ENCODE measurements around the gene CDPF1.

The CDPF1 gene, protein sequence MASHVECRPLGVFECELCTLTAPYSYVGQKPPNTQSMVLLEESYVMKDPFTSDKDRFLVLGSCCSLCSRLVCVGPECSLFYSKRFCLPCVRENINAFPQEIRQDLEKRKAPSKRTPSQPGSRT

DNA sequence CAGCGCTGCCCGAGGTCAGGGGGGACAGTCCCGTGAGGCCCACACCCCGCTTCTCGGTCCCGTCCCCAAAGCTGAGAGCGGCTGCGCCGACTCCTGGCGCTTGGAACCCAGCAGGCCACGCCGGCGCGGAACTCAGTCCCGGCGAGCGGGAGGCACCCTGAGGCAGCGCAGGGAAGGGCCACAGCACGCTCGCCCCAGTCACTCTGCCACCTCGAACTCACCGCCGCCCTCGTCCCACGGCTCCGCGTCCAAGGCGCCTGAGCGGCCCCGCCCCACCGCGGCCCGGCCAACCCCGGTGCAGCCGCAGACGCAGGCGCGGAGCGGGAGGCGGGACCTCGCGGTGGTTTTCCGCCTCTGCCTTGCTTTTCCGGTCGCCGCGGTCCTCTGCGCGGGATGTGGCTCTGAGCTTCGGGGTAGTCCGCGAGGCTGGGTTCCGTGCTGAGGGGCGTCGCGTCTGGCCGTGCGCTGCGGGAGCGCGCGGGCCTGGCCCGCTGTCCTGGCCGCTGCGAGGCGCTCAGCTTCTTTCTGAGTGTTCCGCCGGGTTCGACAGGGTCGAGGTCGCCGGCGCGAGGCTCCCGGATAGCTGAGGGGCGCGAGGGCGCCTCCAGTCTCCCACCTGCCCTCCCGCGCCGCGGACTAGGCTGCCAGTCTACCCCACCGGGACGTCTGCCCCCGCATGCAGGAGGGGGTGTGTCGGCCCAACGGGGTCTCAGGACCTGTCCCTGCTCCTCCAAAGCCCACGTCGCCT lies at the start of gene CDPF1:
TSS of gene CDPF1 (minus strand) at position 259 of the 748 bp plus-strand sequence. CDS start 2,009 bp downstream, outside the sequence.
- peak; percentile 93 for DNase-seq (ENCODE audit: low read depth)
- TF ChIP-seq, protein P1, sequence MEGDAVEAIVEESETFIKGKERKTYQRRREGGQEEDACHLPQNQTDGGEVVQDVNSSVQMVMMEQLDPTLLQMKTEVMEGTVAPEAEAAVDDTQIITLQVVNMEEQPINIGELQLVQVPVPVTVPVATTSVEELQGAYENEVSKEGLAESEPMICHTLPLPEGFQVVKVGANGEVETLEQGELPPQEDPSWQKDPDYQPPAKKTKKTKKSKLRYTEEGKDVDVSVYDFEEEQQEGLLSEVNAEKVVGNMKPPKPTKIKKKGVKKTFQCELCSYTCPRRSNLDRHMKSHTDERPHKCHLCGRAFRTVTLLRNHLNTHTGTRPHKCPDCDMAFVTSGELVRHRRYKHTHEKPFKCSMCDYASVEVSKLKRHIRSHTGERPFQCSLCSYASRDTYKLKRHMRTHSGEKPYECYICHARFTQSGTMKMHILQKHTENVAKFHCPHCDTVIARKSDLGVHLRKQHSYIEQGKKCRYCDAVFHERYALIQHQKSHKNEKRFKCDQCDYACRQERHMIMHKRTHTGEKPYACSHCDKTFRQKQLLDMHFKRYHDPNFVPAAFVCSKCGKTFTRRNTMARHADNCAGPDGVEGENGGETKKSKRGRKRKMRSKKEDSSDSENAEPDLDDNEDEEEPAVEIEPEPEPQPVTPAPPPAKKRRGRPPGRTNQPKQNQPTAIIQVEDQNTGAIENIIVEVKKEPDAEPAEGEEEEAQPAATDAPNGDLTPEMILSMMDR (IDR thresholded peaks at IDR 0.05; ENCODE audit: insufficient read depth, low read depth, low read length, missing control alignments): no peak
- peak within 1 kb of the TSS; percentile 79 for H3K4me3 ChIP-seq (ENCODE audit: low read length)

DNA sequence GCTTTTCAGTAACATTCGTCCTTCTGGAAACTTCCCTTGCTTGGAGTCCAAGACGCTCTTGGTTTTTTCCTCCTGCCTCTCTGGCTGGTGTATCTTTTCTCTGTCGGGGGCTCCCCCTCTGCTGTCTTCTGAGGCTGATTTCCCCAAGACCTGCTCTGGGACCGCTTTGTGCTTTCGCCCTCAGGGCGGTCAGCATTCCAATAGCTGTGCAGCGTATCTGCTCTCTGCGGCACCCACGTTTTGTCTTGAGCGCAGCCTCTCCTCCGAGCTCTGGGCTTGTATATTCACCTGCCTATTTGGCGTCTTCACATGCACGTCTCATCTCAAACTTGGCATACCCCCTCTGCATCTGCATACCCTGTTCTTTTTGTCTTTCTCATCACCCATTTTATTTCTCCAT lies 49.0 kb upstream of the CDPF1 start:
- no peak for DNase-seq (ENCODE audit: low read depth)
- TF ChIP-seq, protein P1 (IDR thresholded peaks at IDR 0.05; ENCODE audit: insufficient read depth, low read depth, low read length, missing control alignments): no peak
- H3K4me3 ChIP-seq (ENCODE audit: low read length): no peak overlapping the region

DNA sequence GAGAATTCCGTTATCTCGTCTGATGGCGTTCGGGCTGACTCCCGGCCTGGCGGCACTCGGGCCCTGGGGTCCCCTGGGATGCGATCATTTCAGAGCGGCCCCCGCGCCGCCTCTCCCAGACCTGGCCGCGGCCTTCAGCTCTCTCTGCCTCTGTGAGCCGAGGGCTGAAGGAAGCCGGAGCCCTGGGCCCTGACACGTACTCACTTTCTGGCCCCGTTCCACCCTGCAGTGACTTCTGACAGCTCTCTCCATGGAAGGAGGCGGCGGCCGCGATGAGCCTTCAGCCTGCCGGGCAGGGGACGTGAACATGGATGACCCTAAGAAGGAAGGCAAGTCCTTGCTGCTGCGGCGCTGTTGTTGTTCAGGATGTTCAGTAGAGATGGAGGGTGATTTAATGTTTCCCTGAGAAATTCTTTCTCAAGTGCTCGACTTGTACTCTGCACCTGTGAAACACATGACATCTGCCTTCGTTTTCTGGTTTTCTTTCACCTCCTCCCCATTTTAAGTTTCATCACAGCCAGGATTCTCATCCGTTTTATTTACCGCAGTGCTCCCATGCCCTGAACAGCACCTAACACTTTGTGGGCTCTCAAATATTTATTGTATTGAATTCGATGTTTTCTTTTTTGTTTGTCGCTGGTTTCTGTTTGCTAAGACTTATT lies 47.2 kb upstream of the CDPF1 start:
- peak overlapping the region; percentile 71 for H3K4me3 ChIP-seq (ENCODE audit: low read length)
- TF ChIP-seq, protein P1 (IDR thresholded peaks at IDR 0.05; ENCODE audit: insufficient read depth, low read depth, low read length, missing control alignments): no peak
- peak; percentile 38 for DNase-seq (ENCODE audit: low read depth)

DNA sequence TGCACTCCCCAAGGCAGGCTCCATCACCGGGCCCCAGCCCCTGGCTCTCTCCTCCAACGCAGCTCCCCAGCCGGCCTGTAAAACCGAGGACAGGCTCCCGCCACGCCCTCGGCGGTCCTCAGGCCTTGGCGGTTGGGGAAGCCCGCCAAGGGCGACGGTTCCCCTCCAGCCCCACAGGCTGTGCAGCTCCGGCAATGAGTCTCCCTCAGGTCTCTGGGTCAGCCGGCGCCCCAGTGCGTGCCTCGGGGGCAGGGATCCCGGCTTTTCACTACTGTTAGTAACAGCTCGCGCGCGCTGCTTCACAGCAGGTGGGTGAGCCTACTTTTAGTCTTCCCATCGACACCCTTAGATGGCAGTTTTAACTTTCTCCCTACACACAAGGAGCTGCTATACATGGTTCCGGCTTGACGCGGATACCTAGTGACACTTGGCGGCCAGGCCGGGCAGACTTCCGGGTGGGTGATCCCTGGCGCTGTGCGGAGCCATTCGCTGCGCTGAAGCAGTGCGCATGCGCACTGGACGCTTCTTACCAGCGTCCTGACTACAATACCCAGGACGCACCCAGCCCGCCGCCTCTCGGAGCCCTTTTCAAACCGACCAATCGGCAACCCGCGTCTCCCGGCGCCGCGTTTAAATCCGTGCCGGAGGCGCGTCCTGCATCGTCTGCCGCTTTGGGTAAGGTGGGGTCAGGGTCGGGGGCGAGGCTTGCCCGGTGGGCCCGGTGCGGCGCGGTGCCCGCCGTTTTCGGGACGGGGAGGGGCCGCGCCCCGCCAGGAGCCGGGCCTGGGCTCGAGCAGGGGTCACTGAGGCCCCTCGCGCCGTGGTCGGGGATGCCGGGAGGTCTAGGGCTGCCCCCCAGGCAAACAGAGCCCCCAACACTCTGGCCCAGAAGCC lies 46.4 kb upstream of the CDPF1 start, which contains the start of gene GTSE1:
TSS of gene GTSE1 (plus strand) at position 614 of the 894 bp plus-strand sequence. CDS start 531 bp downstream, outside the sequence.
- DNase-seq (ENCODE audit: low read depth): peak; percentile 97
- TF ChIP-seq, protein P1 (IDR thresholded peaks at IDR 0.05; ENCODE audit: insufficient read depth, low read depth, low read length, missing control alignments): peak; percentile 10
- H3K4me3 ChIP-seq (ENCODE audit: low read length): peak within 1 kb of the TSS; percentile 71

DNA sequence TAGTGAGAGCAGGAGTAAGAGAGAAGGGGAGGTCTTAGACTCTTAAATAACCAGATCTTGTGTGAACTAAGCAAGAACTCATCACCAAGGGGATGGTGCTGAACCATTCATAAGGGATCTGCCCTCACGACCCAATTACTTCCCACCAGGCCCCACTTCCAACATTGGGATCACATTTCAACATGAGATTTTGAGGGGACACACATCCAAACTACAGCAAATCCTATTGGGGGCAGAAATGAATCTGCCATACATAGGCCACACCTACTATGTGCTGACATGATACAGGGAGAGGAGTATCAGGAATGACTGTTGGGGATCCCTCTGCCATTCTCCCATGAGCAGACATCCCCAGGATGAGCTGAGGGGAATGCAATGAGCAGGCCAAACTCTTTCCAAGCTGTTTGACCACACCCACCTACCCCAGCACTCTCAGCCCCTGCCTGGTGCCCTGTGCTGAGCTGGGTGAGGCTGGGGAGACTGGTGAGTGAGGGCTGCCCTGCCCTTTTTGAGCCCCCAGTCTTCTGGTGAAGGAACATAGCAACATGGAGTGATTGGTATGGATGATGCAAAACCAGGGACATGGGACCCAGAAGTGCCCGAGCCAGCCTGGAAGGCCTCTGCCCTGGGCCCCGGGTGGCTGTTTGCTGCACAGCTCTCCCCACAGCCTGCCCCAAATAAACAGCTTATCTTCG lies 45.3 kb upstream of the CDPF1 start:
- DNase-seq (ENCODE audit: low read depth): no peak
- H3K4me3 ChIP-seq (ENCODE audit: low read length): peak overlapping the region; percentile 71
- TF ChIP-seq, protein P1 (IDR thresholded peaks at IDR 0.05; ENCODE audit: insufficient read depth, low read depth, low read length, missing control alignments): no peak

DNA sequence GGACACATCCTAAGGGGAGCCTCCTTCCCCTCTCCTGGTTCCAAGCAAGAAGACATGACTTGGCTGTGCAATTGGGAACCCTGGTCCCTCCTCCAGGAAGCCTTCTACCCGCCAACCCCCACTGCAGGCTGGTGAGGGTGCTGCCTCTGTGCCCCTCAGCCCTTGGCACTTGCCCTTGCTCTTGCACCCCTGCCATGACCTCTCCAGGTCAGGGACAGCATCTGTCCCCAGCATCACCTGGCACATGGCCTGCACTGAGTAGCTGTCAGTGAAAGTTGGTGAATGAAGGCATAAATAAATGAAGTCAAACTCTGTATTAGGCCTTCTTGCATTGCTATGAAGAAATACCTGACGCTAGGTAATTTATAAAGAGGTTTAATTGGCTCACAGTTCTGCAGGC lies 44.7 kb upstream of the CDPF1 start:
- DNase-seq (ENCODE audit: low read depth): no peak
- H3K4me3 ChIP-seq (ENCODE audit: low read length): no peak overlapping the region
- TF ChIP-seq, protein P1 (IDR thresholded peaks at IDR 0.05; ENCODE audit: insufficient read depth, low read depth, low read length, missing control alignments): no peak
